Pancreas (tissue), 10 donors: ENCODE results near the gene PHETA1. TPM values are rescaled to one million over a fixed set of nuclear protein-coding genes. Genes with fewer than 3 reads are reported as not detected.
A peak's percentile ranks its signal among the peaks of the same experiment; 100 is the strongest.
"Not testable (repeated sequence)": the region's sequence is repeated elsewhere in the genome, so short reads cannot be mapped to it uniquely, and the experiment has no call there.

Source experiments
- ATAC-seq, 4 donors: fragments of 200-7000 bp; cut with Tn5 transposase; one replicate each; pipeline versions ENCODE4 v1.8.0 to v1.9.1; 2020; ENCODE audit warnings: mild to moderate bottlenecking in 4 of 4, moderate library complexity in 4 of 4
- DNase-seq, 6 donors: peaks; one replicate each; pipeline ENCODE4 v3.0.0-alpha.2; 2020
- FAIRE-seq: peaks from 2 replicates; lab custom pipeline; 2012; peaks lifted over from hg19 to GRCh38; lab: Jason Lieb, UNC
- H3K27ac ChIP-seq, 4 donors: fragments of 200-600 bp; sonication (generic); 1 replicate in 3 of 4; 2 replicates in 1 of 4; pipeline versions ENCODE4 v1.5.0 to v1.8.0; 2020
- H3K27me3 ChIP-seq, 4 donors: fragments of 200-600 bp; one replicate each; pipeline ENCODE4 v1.8.0; 2021
- H3K36me3 ChIP-seq, 3 donors: fragments of 200-600 bp; sonication (generic) in 1 of 3; one replicate each; pipeline versions ENCODE4 v1.5.0 to v1.8.0; 2020 to 2021
- H3K4me1 ChIP-seq, 3 donors: fragments of 200-600 bp; one replicate each; pipeline ENCODE4 v1.8.0; 2021
- H3K4me3 ChIP-seq, 4 donors: fragments of 200-600 bp; sonication (generic) in 2 of 4; one replicate each; pipeline versions ENCODE4 v1.5.0 to v1.8.0; 2020 to 2021
- H3K9me3 ChIP-seq, 4 donors: fragments of 200-600 bp; one replicate each; pipeline ENCODE4 v1.8.0; 2021
- CTCF ChIP-seq, 4 donors: fragments of 200-600 bp; sonication (generic) in 3 of 4; IDR thresholded peaks; one replicate each; pipeline versions ENCODE4 v1.5.0 to v1.8.0; 2021; ENCODE audit warnings: antibody characterized with exemption in 4 of 4
- WGBS, 2 donors: extraction: QIAGEN DNeasy Blood & Tissue Kit; methylation state at CpG; one replicate each; pipeline ENCODE4 v1.1.7; 2013; 5-methylcytosine and 5-hydroxymethylcytosine counted together
- intact Hi-C, 3 donors: fragments of 100-400 bp; cut with DNase I; formaldehyde crosslinking; loops; one replicate each; pipeline versions ENCODE4 v1.11.1 to v1.14.2; 2022
- polyA plus RNA-seq, 2 donors: library from polyadenylated mRNA; stranded (reverse); fragments of 200-250 nt; gene quantifications; one replicate each; pipeline ENCODE4 v1.2.3, GENCODE V29; 2013
- total RNA-seq, 6 donors: library from RNA; stranded (reverse); fragmentation: NEBNext Ultra II Directional in 4 of 6; extraction: Animal tissue kit (Norgen Biotek cat#: 25700) in 4 of 6; gene quantifications; one replicate each; pipeline versions ENCODE4 v1.2.1 to v1.2.4, GENCODE V29; 2021 to 2023
- donor health status: healthy with polysubstance abuse.
- donor health status: DM: no; HTN: no; CAD: no; lungs with moderate emphysema.
- donor health status: DM: no; HTN: no; CAD: no.
- donor health status: control.
- donor health status: control.
- donor health status: Bipolar disorder and iron deficiency.
- donor health status: DM: yes; HTN: yes; CAD: no.
- donor health status: DM: no; HTN: no; CAD: no.
- donor health status: DM: no; HTN: no; CAD: no.
- donor health status: DM: yes; HTN: yes; CAD: no.

PHETA1 gene
- total and polyA plus RNA-seq, 8 donors: 11.2 to 25.3 (median 18.6) TPM

GRCh38 chr12:111405859-111406473, 37.1 kb upstream of the PHETA1 start, which contains the start of gene SH2B3:
Gene SH2B3 (plus strand): TSS chr12:111405923. CDS start chr12:111418146, 12,223 bp downstream.
- Histone ChIP-seq H3K27me3 (no peaks in the 10 kb centered on the region), H3K4me3 (peak within 1 kb of the TSS; percentile 81 to 92 (median 90)), H3K27ac (peak within 1 kb of the TSS; percentile 39 to 89 (median 74)), H3K36me3 (no peaks in the 10 kb centered on the region), H3K4me1 (peaks cover 3 to 53% (median 11%) of the 10 kb centered on the region in 3 donors), H3K9me3 (no peaks in the 10 kb centered on the region)
- peak in 2 of 6 donors; percentile 32 to 45 for DNase-seq
- peak in 1 of 4 donors; percentile 10 for ATAC-seq
- FAIRE-seq: no peak
- 0 to 1% methylated on average over 28 to 80 of the region's 80 CpGs for WGBS, 2 donors
- TF ChIP-seq CTCF (IDR thresholded peaks at IDR 0.05): no peak
- intact Hi-C loops: no loop called here

DNA sequence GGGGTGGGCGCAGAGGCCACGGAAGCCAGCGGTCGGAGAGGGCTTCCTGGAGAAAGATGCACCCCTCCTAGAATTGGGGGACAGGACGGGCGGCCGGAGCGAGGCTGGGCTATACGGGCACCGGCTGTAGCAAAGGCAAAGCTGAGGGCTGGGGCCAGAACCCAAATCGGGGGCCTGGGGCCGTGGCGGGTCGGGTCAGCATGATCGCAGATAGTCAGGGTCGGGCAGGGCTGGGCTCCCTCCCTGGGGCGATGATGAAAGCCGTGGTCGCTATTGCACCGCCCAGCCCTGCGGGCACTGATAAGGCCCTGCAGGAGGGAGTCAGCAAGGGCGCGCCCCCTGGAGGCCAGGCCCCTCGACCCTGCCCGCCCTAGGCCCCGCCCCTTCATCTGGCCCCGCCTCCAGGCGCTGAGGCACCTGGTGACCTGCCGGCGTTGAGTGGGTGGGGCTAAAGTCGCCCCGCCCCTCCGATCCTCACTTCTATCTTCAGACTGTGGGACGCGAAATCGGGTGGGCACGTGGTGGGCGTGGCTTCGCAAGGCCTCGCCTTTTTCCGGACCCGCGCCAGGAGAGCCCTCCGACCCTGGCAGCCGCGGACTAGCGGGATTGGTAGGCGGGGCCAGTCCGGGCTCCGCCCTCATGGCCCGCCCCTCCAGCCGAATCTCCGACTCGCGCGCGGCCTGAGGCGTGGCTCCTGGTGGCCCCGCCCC, 36.4 kb upstream of the PHETA1 start:
- DNase-seq: peak; percentile 94 to 100 (median 99)
- H3K4me1 ChIP-seq: peaks cover 0 to 48% (median 6%) of the 10 kb centered on the region in 3 donors
- H3K4me3 ChIP-seq: peak overlapping the region; percentile 81 to 92 (median 90)
- 1% methylated on average over 50 to 59 of the region's 59 CpGs for WGBS, 2 donors
- H3K27me3 ChIP-seq: no peaks in the 10 kb centered on the region
- TF ChIP-seq CTCF (IDR thresholded peaks at IDR 0.05): peak; percentile 43 to 63 (median 54)
- H3K36me3 ChIP-seq: no peaks in the 10 kb centered on the region
- H3K9me3 ChIP-seq: no peaks in the 10 kb centered on the region
- ATAC-seq: peak; percentile 84 to 89 (median 88)
- H3K27ac ChIP-seq: peak overlapping the region; percentile 12 to 89 (median 74)
- FAIRE-seq: no peak
- intact Hi-C loops: no loop called here

DNA sequence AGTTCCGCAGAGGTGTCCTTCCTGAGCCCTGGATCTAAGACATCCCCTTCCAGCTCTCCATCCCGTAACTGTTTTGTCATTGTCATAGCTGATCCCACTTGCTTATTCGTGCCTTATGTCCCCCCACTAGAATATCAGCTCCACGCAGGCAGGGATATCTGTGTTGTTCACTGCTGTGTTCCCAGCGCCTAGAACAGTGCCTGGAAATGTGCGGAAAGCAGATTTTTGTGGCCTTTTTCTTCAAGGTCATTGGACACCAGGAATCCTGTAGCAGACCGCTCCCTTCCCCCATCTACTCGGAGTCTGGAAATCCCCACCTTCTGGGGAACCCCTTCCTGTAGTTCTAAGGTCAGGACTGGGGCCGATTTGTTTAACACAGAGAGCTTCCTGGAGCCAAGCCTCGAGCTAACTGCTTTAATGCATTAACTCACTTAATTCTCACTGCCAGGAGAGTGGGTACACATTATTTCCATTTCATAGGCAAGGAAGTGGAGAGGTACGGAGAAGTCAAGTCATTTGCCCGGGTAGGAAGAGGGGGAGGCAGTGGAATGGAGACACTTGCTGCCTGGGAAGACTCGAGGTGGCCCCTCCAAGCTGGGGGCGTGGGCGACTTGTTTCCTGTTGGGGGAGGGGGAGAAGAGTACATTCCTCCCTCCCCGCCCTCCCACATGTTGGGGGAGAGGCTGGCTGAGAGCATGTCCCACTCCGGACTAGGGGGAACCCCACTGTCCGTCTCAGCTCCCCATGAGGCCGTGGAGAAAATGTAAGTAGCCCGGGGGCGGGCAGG, 35.7 kb upstream of the PHETA1 start:
- peak overlapping the region; percentile 12 to 89 (median 74) for H3K27ac ChIP-seq
- peak overlapping the region in 3 of 4 donors; percentile 81 to 92 (median 91) for H3K4me3 ChIP-seq
- WGBS, 2 donors: 31 to 32% methylated on average over 21 of the region's 21 CpGs
- H3K4me1 ChIP-seq: peaks cover 0 to 42% (median 6%) of the 10 kb centered on the region in 3 donors
- H3K36me3 ChIP-seq: no peaks in the 10 kb centered on the region
- DNase-seq (peak in 4 of 6 donors; percentile 43 to 71 (median 59)), FAIRE-seq (no peak), ATAC-seq (peak in 2 of 4 donors; percentile 12 to 15)
- no peaks in the 10 kb centered on the region for H3K9me3 ChIP-seq
- intact Hi-C loops: no loop called here
- no peak for TF ChIP-seq CTCF (IDR thresholded peaks at IDR 0.05)
- H3K27me3 ChIP-seq: no peaks in the 10 kb centered on the region

DNA sequence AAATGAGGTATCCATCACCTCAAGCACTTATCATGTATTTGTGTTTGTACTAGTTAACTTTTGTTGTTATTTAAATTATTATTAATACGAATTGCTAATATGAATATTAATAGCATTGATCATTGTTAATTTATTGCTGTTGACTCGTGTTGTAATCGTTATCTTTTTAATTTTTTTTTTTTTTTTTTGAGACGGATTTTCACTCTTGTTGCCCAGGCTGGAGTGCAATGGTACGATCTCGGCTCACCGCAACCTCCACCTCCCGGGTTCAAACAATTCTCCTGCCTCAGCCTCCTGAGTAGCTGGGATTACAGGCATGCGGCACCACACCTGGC, 33.6 kb upstream of the PHETA1 start:
- H3K4me3 ChIP-seq, H3K9me3 ChIP-seq, H3K36me3 ChIP-seq, FAIRE-seq, H3K27me3 ChIP-seq, intact Hi-C loops, DNase-seq, ATAC-seq: not testable (repeated sequence)
- WGBS, 2 donors: 53 to 60% methylated on average over 9 of the region's 9 CpGs
- Histone ChIP-seq H3K27ac (peak overlapping the region; percentile 63 to 89 (median 76)), H3K4me1 (peaks cover 0 to 24% (median 0%) of the 10 kb centered on the region in 3 donors)

GRCh38 chr12:111401167-111401605, 32.3 kb upstream of the PHETA1 start:
- intact Hi-C loops: loop anchor here in 1 of 3 donors (2.0 kb wide), 1 partner anchor 50 kb away; no protein-coding TSS in a partner anchor
- 82 to 88% methylated on average over 6 of the region's 6 CpGs for WGBS, 2 donors
- Histone ChIP-seq H3K4me1 (peaks cover 0 to 28% (median 0%) of the 10 kb centered on the region in 3 donors), H3K36me3 (no peaks in the 10 kb centered on the region), H3K27ac (no peak overlapping the region), H3K27me3 (no peaks in the 10 kb centered on the region), H3K9me3 (no peaks in the 10 kb centered on the region), H3K4me3 (no peak overlapping the region)
- ATAC-seq (no peak), FAIRE-seq (no peak), DNase-seq (no peak)
- TF ChIP-seq CTCF (IDR thresholded peaks at IDR 0.05): no peak

DNA sequence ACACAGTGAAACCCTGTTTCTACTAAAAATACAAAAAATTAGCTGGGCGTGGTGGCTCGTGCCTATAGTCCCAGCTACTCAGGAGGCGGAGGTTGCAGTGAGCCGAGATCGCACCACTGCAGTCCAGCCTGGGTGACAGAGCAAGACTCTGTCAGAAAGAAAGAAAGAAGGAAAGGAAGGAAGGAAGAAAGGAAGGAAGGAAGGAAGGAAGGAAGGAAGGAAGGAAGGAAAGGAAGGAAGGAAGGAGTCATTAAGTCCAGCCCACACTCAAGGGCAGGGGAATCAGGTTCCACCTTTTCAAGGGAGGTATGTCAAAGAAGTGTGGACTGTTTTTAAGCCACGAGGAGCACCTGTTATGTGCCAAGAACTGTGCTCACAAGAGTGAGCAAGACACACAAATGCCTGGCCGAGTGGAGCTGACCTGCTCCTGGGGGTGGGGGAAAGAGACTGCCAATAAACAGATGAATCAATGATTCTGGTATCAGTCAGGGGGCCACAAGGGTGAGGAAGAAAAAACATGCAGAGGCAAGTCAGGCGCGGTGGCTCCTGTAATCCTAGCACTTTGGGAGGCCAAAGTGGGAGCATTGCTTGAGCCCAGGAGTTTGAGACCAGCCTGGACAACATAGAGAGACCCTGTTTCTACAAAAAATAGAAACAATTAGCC, 31.0 kb upstream of the PHETA1 start:
- WGBS, 2 donors: 87 to 89% methylated on average over 9 of the region's 9 CpGs
- H3K9me3 ChIP-seq, FAIRE-seq, H3K4me3 ChIP-seq, H3K36me3 ChIP-seq, H3K27ac ChIP-seq, DNase-seq, ATAC-seq, H3K27me3 ChIP-seq: not testable (repeated sequence)
- intact Hi-C loops: loop anchor here in 2 of 3 donors (2.0 to 10.0 kb wide), 3 partner anchors 51 to 135 kb away; no protein-coding TSS in a partner anchor
- H3K4me1 ChIP-seq: peaks cover 0 to 25% (median 0%) of the 10 kb centered on the region in 3 donors
